Neural cell (in vitro differentiated cells): ENCODE measurements around the gene LDLRAD2.

Experiments used
- CTCF ChIP-seq: fragments of 450-650 bp; IDR thresholded peaks from 2 replicates; pipeline ENCODE4 v1.5.1; 2014; ENCODE audit warnings: antibody characterized with exemption, mild to moderate bottlenecking, moderate library complexity; ENCODE audit not compliant: poor library complexity, severe bottlenecking
- EP300 ChIP-seq: fragments of 450-650 bp; conservative IDR thresholded peaks from 2 replicates; pipeline ENCODE4 v1.6.1; 2014; ENCODE audit warnings: antibody characterized with exemption, mild to moderate bottlenecking, moderate library complexity; ENCODE audit not compliant: poor library complexity, severe bottlenecking
- EZH2 ChIP-seq: fragments of 200-600, 300-800 bp; shearing (Covaris generic), sonication (generic); IDR thresholded peaks from 2 replicates; pipeline ENCODE4 v1.6.1; 2014; ENCODE audit warnings: antibody characterized with exemption, low read length, borderline replicate concordance, mild to moderate bottlenecking; ENCODE audit not compliant: insufficient read depth, poor library complexity, severe bottlenecking
- POLR2AphosphoS5 ChIP-seq: IDR thresholded peaks from 2 replicates; pipeline ENCODE4 v1.6.1; 2012
- RAD21 ChIP-seq: fragments of 450-650 bp; conservative IDR thresholded peaks from 2 replicates; pipeline ENCODE4 v1.6.1; 2014; ENCODE audit warnings: antibody characterized with exemption, mild to moderate bottlenecking, moderate library complexity
- SMC3 ChIP-seq: fragments of 450-650 bp; conservative IDR thresholded peaks from 2 replicates; pipeline ENCODE4 v1.6.1; 2014; ENCODE audit warnings: antibody characterized with exemption, mild to moderate bottlenecking, moderate library complexity; ENCODE audit not compliant: poor library complexity
- TAF1 ChIP-seq: IDR thresholded peaks from 2 replicates; pipeline ENCODE4 v1.6.1; 2012; ENCODE audit warnings: low read depth

GRCh38 chr1:21864730-21865129, 52.7 kb downstream of the LDLRAD2 start:
- TF ChIP-seq SMC3, result no peak
- TF ChIP-seq CTCF, result no peak
- no peak for TF ChIP-seq EZH2
- TF ChIP-seq RAD21, result no peak
- no peak for TF ChIP-seq POLR2AphosphoS5
- TF ChIP-seq TAF1, result no peak
- TF ChIP-seq EP300, result no peak
